ENCODE results near the gene PRKAG2. TPM values are rescaled to one million over a fixed set of nuclear protein-coding genes. Genes with fewer than 3 reads are reported as not detected.

Gene PRKAG2
- total RNA-seq, 1 experiment from 2014 or later = 23.9 TPM

- no peak overlapping the region for H3K4me3 ChIP-seq (ENCODE audit: low read length)
- H3K9ac ChIP-seq (ENCODE audit: low read length) = no peak overlapping the region
- TF ChIP-seq EZH2phosphoT487 (IDR thresholded peaks at IDR 0.05; ENCODE audit: borderline replicate concordance, low read length) = no peak
- no peak for TF ChIP-seq CTCF (conservative IDR thresholded peaks at IDR 0.05; ENCODE audit: low read depth, low read length)
- TF ChIP-seq EZH2 (IDR thresholded peaks at IDR 0.05; ENCODE audit: low read length, unreplicated experiment) = no peak
- DNase-seq (peak; percentile 78), ATAC-seq (peak; percentile 60)
- H3K27ac ChIP-seq (ENCODE audit: low read length) = no peak overlapping the region
- H3F3A ChIP-seq (ENCODE audit: low read length, unreplicated experiment) = no peaks in the 10 kb centered on the region
- H3K9me2 ChIP-seq (replicated peaks; ENCODE audit: low read length) = no peaks in the 10 kb centered on the region
- POLR2A ChIA-PET (ENCODE audit: unreplicated experiment) = no interaction called here
- BruUV-seq (replicated peaks) = no TSS peak
- H3K79me2 ChIP-seq (ENCODE audit: low read length) = no peaks in the 10 kb centered on the region
- CTCF ChIA-PET = no interaction called here
- H3K27me3 ChIP-seq (ENCODE audit: low read length) = no peaks in the 10 kb centered on the region
- H3K36me3 ChIP-seq (ENCODE audit: low read depth, low read length) = no peaks in the 10 kb centered on the region
- H3K9me3 ChIP-seq (ENCODE audit: low read length) = no peaks in the 10 kb centered on the region
- no peaks in the 10 kb centered on the region for H4K20me1 ChIP-seq (ENCODE audit: low read length)
- intact Hi-C loops (cut with micrococcal nuclease) = no loop called here
- H2AFZ ChIP-seq (ENCODE audit: low read length) = no peak overlapping the region
- 0 out of 2 replicates have a peak overlapping the region, but pooled peaks have one; percentile 24 for H3K4me2 ChIP-seq (ENCODE audit: low read length)
- peaks cover 5% of the 10 kb centered on the region for H3K4me1 ChIP-seq (ENCODE audit: insufficient read depth, low read length)
Measured at GRCh38 chr7:151671514-151671913, 205.4 kb downstream of the PRKAG2 start.

- DNase-seq (no peak), ATAC-seq (no peak)
- intact Hi-C loops (cut with micrococcal nuclease) = no loop called here
- Histone ChIP-seq H3K9me2 (replicated peaks; ENCODE audit: low read length) (no peaks in the 10 kb centered on the region), H3K27ac (ENCODE audit: low read length) (no peak overlapping the region), H3K4me2 (ENCODE audit: low read length) (no peak overlapping the region), H4K20me1 (ENCODE audit: low read length) (no peaks in the 10 kb centered on the region), H3K36me3 (ENCODE audit: low read depth, low read length) (no peaks in the 10 kb centered on the region), H2AFZ (ENCODE audit: low read length) (no peak overlapping the region), H3F3A (ENCODE audit: low read length, unreplicated experiment) (no peaks in the 10 kb centered on the region), H3K9me3 (ENCODE audit: low read length) (no peaks in the 10 kb centered on the region), H3K79me2 (ENCODE audit: low read length) (no peaks in the 10 kb centered on the region), H3K4me1 (ENCODE audit: insufficient read depth, low read length) (peaks cover 5% of the 10 kb centered on the region), H3K4me3 (ENCODE audit: low read length) (no peak overlapping the region), H3K27me3 (ENCODE audit: low read length) (no peaks in the 10 kb centered on the region), H3K9ac (ENCODE audit: low read length) (no peak overlapping the region)
- no TSS peak for BruUV-seq (replicated peaks)
- POLR2A ChIA-PET (ENCODE audit: unreplicated experiment) = no interaction called here
- CTCF ChIA-PET = no interaction called here
- no peak for TF ChIP-seq EZH2phosphoT487 (IDR thresholded peaks at IDR 0.05; ENCODE audit: borderline replicate concordance, low read length)
- TF ChIP-seq CTCF (conservative IDR thresholded peaks at IDR 0.05; ENCODE audit: low read depth, low read length) = no peak
- TF ChIP-seq EZH2 (IDR thresholded peaks at IDR 0.05; ENCODE audit: low read length, unreplicated experiment) = no peak
Measured at GRCh38 chr7:151669762-151670161, 207.2 kb downstream of the PRKAG2 start.

- H3K36me3 ChIP-seq (ENCODE audit: low read depth, low read length) = no peaks in the 10 kb centered on the region
- ATAC-seq = no peak
- POLR2A ChIA-PET (ENCODE audit: unreplicated experiment) = no interaction called here
- H3K4me1 ChIP-seq (ENCODE audit: insufficient read depth, low read length) = peaks cover 5% of the 10 kb centered on the region
- no peak for DNase-seq
- H3K79me2 ChIP-seq (ENCODE audit: low read length) = no peaks in the 10 kb centered on the region
- no peak overlapping the region for H3K4me3 ChIP-seq (ENCODE audit: low read length)
- no peaks in the 10 kb centered on the region for H3K27me3 ChIP-seq (ENCODE audit: low read length)
- intact Hi-C loops (cut with micrococcal nuclease) = no loop called here
- H3F3A ChIP-seq (ENCODE audit: low read length, unreplicated experiment) = no peaks in the 10 kb centered on the region
- CTCF ChIA-PET = no interaction called here
- H3K9me3 ChIP-seq (ENCODE audit: low read length) = no peaks in the 10 kb centered on the region
- no peak overlapping the region for H3K27ac ChIP-seq (ENCODE audit: low read length)
- no peak for TF ChIP-seq CTCF (conservative IDR thresholded peaks at IDR 0.05; ENCODE audit: low read depth, low read length)
- no peak for TF ChIP-seq EZH2phosphoT487 (IDR thresholded peaks at IDR 0.05; ENCODE audit: borderline replicate concordance, low read length)
- no peak for TF ChIP-seq EZH2 (IDR thresholded peaks at IDR 0.05; ENCODE audit: low read length, unreplicated experiment)
- H3K9me2 ChIP-seq (replicated peaks; ENCODE audit: low read length) = no peaks in the 10 kb centered on the region
- H2AFZ ChIP-seq (ENCODE audit: low read length) = no peak overlapping the region
- H4K20me1 ChIP-seq (ENCODE audit: low read length) = no peaks in the 10 kb centered on the region
- H3K9ac ChIP-seq (ENCODE audit: low read length) = no peak overlapping the region
- H3K4me2 ChIP-seq (ENCODE audit: low read length) = no peak overlapping the region
- no TSS peak for BruUV-seq (replicated peaks)
Measured at GRCh38 chr7:151666886-151667285, 210.0 kb downstream of the PRKAG2 start.

Measured in PC-3 (cell line).